Measurements from ENCODE around the gene ZBED5. TPM values are rescaled to one million over a fixed set of nuclear protein-coding genes. Genes with fewer than 3 reads are reported as not detected.

ZBED5 gene
- total and polyA plus RNA-seq, 9 of the 15 experiments (the other 6 are each of a cell fraction or from before 2014, with no cell fraction given), result 12.4 to 70.7 (median 26.8) TPM

DNA sequence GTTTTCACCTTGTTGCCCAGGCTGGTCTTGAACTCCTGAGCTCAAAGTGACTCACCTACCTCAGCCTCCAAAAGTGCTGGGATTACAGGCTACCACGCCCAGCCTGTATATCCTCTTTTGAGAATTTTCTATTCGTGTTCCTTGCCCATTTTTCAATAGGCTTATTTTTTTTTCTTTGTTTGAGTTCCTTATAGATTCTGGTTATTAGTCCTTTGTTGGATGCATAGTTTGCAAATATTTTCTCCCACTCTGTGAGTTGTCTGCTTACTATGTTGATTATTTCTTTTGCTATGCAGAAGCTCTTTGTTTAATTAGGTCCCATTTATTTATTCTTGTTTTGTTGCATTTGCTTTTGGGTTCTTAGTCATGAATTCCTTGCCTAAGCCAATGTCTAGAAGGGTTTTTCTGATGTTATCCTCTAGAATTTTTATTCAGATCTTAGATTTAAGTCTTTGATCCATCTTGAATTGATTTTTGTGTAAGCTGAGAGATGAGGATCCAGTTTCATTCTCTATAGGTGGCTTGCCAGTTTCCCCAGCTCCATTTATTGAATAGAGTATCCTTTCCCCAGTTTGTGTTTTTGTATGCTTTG is 17.7 kb upstream of the ZBED5 start:
- ATAC-seq, result no peak
- no peaks in the 10 kb centered on the region for H4K20me1 ChIP-seq (replicated peaks; ENCODE audit: control insufficient read depth, insufficient read depth, low read length)
- H3K9me1 ChIP-seq (ENCODE audit: control insufficient read depth, insufficient read depth, low read length), result no peaks in the 10 kb centered on the region
- WGBS (ENCODE audit: insufficient coverage, low coverage, missing lambda C conversion rate), result 43% methylated on average over 2 of the region's 2 CpGs
- no peaks in the 10 kb centered on the region for H3K27me3 ChIP-seq (ENCODE audit: control insufficient read depth in 2 of 2, insufficient read depth in 2 of 2, low read length in 2 of 2)
- ChIA-PET CTCF (ENCODE audit: low intra/inter-chr PET ratio) (no interaction called here), POLR2A (interaction anchor here (1.7 kb wide), 1 partner anchor 11 kb away, joined by 4 read pairs; no protein-coding TSS in a partner anchor)
- no peaks in the 10 kb centered on the region for H3K79me2 ChIP-seq (ENCODE audit: control insufficient read depth, insufficient read depth, low read length)
- intact Hi-C loops (cut with micrococcal nuclease) (no loop called here), in situ Hi-C loops (cut with MboI) (no loop called here)
- H3K36me3 ChIP-seq (ENCODE audit: control insufficient read depth, insufficient read depth, low read length), result no peaks in the 10 kb centered on the region
- no peak overlapping the region for H3K9ac ChIP-seq (ENCODE audit: insufficient read depth in 1 of 2, low read depth in 2 of 2, low read length in 2 of 2)
- H3K27ac ChIP-seq (ENCODE audit: extremely low read depth, low read depth, low read length), result no peak overlapping the region
- no peak overlapping the region for H2AFZ ChIP-seq (ENCODE audit: low read depth, low read length)
- no TSS peak for BruUV-seq (replicated peaks)
- TF ChIP-seq, protein P1, sequence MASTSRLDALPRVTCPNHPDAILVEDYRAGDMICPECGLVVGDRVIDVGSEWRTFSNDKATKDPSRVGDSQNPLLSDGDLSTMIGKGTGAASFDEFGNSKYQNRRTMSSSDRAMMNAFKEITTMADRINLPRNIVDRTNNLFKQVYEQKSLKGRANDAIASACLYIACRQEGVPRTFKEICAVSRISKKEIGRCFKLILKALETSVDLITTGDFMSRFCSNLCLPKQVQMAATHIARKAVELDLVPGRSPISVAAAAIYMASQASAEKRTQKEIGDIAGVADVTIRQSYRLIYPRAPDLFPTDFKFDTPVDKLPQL (IDR thresholded peaks at IDR 0.05; ENCODE audit: extremely low read depth, insufficient read length), result no peak
- TF ChIP-seq, protein P2, sequence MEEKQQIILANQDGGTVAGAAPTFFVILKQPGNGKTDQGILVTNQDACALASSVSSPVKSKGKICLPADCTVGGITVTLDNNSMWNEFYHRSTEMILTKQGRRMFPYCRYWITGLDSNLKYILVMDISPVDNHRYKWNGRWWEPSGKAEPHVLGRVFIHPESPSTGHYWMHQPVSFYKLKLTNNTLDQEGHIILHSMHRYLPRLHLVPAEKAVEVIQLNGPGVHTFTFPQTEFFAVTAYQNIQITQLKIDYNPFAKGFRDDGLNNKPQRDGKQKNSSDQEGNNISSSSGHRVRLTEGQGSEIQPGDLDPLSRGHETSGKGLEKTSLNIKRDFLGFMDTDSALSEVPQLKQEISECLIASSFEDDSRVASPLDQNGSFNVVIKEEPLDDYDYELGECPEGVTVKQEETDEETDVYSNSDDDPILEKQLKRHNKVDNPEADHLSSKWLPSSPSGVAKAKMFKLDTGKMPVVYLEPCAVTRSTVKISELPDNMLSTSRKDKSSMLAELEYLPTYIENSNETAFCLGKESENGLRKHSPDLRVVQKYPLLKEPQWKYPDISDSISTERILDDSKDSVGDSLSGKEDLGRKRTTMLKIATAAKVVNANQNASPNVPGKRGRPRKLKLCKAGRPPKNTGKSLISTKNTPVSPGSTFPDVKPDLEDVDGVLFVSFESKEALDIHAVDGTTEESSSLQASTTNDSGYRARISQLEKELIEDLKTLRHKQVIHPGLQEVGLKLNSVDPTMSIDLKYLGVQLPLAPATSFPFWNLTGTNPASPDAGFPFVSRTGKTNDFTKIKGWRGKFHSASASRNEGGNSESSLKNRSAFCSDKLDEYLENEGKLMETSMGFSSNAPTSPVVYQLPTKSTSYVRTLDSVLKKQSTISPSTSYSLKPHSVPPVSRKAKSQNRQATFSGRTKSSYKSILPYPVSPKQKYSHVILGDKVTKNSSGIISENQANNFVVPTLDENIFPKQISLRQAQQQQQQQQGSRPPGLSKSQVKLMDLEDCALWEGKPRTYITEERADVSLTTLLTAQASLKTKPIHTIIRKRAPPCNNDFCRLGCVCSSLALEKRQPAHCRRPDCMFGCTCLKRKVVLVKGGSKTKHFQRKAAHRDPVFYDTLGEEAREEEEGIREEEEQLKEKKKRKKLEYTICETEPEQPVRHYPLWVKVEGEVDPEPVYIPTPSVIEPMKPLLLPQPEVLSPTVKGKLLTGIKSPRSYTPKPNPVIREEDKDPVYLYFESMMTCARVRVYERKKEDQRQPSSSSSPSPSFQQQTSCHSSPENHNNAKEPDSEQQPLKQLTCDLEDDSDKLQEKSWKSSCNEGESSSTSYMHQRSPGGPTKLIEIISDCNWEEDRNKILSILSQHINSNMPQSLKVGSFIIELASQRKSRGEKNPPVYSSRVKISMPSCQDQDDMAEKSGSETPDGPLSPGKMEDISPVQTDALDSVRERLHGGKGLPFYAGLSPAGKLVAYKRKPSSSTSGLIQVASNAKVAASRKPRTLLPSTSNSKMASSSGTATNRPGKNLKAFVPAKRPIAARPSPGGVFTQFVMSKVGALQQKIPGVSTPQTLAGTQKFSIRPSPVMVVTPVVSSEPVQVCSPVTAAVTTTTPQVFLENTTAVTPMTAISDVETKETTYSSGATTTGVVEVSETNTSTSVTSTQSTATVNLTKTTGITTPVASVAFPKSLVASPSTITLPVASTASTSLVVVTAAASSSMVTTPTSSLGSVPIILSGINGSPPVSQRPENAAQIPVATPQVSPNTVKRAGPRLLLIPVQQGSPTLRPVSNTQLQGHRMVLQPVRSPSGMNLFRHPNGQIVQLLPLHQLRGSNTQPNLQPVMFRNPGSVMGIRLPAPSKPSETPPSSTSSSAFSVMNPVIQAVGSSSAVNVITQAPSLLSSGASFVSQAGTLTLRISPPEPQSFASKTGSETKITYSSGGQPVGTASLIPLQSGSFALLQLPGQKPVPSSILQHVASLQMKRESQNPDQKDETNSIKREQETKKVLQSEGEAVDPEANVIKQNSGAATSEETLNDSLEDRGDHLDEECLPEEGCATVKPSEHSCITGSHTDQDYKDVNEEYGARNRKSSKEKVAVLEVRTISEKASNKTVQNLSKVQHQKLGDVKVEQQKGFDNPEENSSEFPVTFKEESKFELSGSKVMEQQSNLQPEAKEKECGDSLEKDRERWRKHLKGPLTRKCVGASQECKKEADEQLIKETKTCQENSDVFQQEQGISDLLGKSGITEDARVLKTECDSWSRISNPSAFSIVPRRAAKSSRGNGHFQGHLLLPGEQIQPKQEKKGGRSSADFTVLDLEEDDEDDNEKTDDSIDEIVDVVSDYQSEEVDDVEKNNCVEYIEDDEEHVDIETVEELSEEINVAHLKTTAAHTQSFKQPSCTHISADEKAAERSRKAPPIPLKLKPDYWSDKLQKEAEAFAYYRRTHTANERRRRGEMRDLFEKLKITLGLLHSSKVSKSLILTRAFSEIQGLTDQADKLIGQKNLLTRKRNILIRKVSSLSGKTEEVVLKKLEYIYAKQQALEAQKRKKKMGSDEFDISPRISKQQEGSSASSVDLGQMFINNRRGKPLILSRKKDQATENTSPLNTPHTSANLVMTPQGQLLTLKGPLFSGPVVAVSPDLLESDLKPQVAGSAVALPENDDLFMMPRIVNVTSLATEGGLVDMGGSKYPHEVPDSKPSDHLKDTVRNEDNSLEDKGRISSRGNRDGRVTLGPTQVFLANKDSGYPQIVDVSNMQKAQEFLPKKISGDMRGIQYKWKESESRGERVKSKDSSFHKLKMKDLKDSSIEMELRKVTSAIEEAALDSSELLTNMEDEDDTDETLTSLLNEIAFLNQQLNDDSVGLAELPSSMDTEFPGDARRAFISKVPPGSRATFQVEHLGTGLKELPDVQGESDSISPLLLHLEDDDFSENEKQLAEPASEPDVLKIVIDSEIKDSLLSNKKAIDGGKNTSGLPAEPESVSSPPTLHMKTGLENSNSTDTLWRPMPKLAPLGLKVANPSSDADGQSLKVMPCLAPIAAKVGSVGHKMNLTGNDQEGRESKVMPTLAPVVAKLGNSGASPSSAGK (IDR thresholded peaks at IDR 0.05), result no peak
- DNase-seq (ENCODE audit: extremely low read depth in 1 of 4, low spot score in 3 of 4), result no peak
- no peak overlapping the region for H3K4me2 ChIP-seq (ENCODE audit: insufficient read depth, low read length)
- FAIRE-seq, result no peak
- no peak overlapping the region for H3K4me3 ChIP-seq
- H3K4me1 ChIP-seq (replicated peaks in 1 of 2; ENCODE audit: control insufficient read depth in 2 of 2, insufficient read depth in 2 of 2, low read length in 2 of 2), result peaks cover 0 to 3% of the 10 kb centered on the region in 2 experiments; a peak in 1 of 5 replicates
- peaks cover 3% of the 10 kb centered on the region for H3K9me3 ChIP-seq (replicated peaks; ENCODE audit: control insufficient read depth, insufficient read depth, low read depth, low read length)
